Measurements from ENCODE around the gene KIF9.
A peak's percentile ranks its signal among the peaks of the same experiment; 100 is the strongest.
"Not testable (repeated sequence)": the region's sequence is repeated elsewhere in the genome, so short reads cannot be mapped to it uniquely, and the experiment has no call there.

KIF9 gene

GRCh38 chr3:47318916-47319315, 36.3 kb upstream of the KIF9 start:
- TF ChIP-seq, protein P1, sequence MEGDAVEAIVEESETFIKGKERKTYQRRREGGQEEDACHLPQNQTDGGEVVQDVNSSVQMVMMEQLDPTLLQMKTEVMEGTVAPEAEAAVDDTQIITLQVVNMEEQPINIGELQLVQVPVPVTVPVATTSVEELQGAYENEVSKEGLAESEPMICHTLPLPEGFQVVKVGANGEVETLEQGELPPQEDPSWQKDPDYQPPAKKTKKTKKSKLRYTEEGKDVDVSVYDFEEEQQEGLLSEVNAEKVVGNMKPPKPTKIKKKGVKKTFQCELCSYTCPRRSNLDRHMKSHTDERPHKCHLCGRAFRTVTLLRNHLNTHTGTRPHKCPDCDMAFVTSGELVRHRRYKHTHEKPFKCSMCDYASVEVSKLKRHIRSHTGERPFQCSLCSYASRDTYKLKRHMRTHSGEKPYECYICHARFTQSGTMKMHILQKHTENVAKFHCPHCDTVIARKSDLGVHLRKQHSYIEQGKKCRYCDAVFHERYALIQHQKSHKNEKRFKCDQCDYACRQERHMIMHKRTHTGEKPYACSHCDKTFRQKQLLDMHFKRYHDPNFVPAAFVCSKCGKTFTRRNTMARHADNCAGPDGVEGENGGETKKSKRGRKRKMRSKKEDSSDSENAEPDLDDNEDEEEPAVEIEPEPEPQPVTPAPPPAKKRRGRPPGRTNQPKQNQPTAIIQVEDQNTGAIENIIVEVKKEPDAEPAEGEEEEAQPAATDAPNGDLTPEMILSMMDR (IDR thresholded peaks at IDR 0.05; ENCODE audit: poor library complexity, severe bottlenecking) = no peak
- DNase-seq (ENCODE audit: low spot score) (no peak), ATAC-seq (ENCODE audit: low read depth) (no peak)
- Histone ChIP-seq H3K36me3 (ENCODE audit: low read depth) (peaks cover 26% of the 10 kb centered on the region), H3K9me3 (ENCODE audit: severe bottlenecking) (no peaks in the 10 kb centered on the region), H3K27ac (ENCODE audit: poor library complexity, severe bottlenecking) (no peak overlapping the region), H3K27me3 (ENCODE audit: insufficient read depth, poor library complexity, severe bottlenecking) (no peaks in the 10 kb centered on the region), H3K4me3 (ENCODE audit: severe bottlenecking) (no peak overlapping the region), H3K4me1 (ENCODE audit: insufficient read depth, poor library complexity, severe bottlenecking) (peaks cover 6% of the 10 kb centered on the region)

DNA sequence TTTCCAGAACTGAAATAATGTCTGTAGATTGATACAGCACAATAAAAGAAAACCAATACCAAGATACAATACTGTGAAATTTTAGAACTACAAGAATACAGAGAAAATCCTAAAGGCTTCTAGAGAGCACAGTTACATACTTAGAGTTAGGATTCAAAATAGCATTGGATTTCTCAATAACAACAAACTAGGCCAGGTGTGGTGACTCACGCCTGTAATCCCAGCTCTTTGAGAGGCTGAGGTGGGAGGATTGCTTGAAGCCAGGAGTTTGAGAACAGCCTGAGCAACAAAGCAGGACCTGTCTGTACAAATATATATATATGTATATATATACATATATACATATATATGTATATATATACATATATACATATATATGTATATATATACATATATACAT, 33.6 kb upstream of the KIF9 start:
- H3K4me3 ChIP-seq (ENCODE audit: severe bottlenecking); H3K4me1 ChIP-seq (ENCODE audit: insufficient read depth, poor library complexity, severe bottlenecking); H3K36me3 ChIP-seq (ENCODE audit: low read depth); H3K27ac ChIP-seq (ENCODE audit: poor library complexity, severe bottlenecking); DNase-seq (ENCODE audit: low spot score); H3K9me3 ChIP-seq (ENCODE audit: severe bottlenecking); H3K27me3 ChIP-seq (ENCODE audit: insufficient read depth, poor library complexity, severe bottlenecking): not testable (repeated sequence)
- ATAC-seq (ENCODE audit: low read depth) = peak; percentile 79

DNA sequence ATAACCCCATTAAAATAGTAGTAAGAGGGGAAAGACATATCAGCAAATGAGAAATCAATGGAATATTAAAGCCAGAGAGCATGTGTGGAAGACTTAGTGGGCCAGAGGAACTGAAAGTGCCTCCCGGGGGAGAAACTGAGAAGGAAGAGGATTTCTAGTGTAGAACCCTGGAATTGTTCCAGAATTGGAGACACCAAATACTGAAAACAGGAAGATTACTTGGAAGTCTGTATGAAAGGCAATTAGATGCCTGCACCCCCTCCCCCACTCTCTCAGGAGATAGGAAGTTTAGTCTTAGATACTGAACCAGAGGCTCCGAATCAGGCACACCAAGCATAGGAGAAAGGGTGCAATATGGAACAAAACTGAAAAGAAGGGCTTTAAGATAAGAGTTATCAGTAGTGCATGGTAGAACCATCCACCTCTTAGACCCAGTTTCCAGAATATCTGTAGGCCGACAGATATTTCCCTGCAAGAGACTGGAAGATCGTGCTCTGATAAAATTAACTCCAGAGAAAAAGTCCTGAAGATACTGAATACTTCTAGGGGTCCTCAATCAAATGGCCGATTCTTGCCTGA, 32.6 kb upstream of the KIF9 start:
- ATAC-seq (ENCODE audit: low read depth) = no peak
- no peak for DNase-seq (ENCODE audit: low spot score)
- peaks cover 3% of the 10 kb centered on the region for H3K36me3 ChIP-seq (ENCODE audit: low read depth)

GRCh38 chr3:47314056-47314764, 31.6 kb upstream of the KIF9 start:
- DNase-seq (ENCODE audit: low spot score) (no peak), ATAC-seq (ENCODE audit: low read depth) (no peak)
- peaks cover 4% of the 10 kb centered on the region for H3K4me1 ChIP-seq (ENCODE audit: insufficient read depth, poor library complexity, severe bottlenecking)
- H3K9me3 ChIP-seq (ENCODE audit: severe bottlenecking) = no peaks in the 10 kb centered on the region
- TF ChIP-seq, protein P1 (IDR thresholded peaks at IDR 0.05; ENCODE audit: poor library complexity, severe bottlenecking) = no peak
- no peaks in the 10 kb centered on the region for H3K36me3 ChIP-seq (ENCODE audit: low read depth)
- no peak overlapping the region for H3K4me3 ChIP-seq (ENCODE audit: severe bottlenecking)
- no peaks in the 10 kb centered on the region for H3K27me3 ChIP-seq (ENCODE audit: insufficient read depth, poor library complexity, severe bottlenecking)
- no peak overlapping the region for H3K27ac ChIP-seq (ENCODE audit: poor library complexity, severe bottlenecking)

More for the DNA sequence above, 32.6 kb upstream of the KIF9 start:
- H3K9me3 ChIP-seq (ENCODE audit: severe bottlenecking) = no peaks in the 10 kb centered on the region
- peaks cover 4% of the 10 kb centered on the region for H3K4me1 ChIP-seq (ENCODE audit: insufficient read depth, poor library complexity, severe bottlenecking)
- no peak overlapping the region for H3K27ac ChIP-seq (ENCODE audit: poor library complexity, severe bottlenecking)
- no peak overlapping the region for H3K4me3 ChIP-seq (ENCODE audit: severe bottlenecking)
- H3K27me3 ChIP-seq (ENCODE audit: insufficient read depth, poor library complexity, severe bottlenecking) = no peaks in the 10 kb centered on the region
- TF ChIP-seq, protein P1 (IDR thresholded peaks at IDR 0.05; ENCODE audit: poor library complexity, severe bottlenecking) = no peak

DNA sequence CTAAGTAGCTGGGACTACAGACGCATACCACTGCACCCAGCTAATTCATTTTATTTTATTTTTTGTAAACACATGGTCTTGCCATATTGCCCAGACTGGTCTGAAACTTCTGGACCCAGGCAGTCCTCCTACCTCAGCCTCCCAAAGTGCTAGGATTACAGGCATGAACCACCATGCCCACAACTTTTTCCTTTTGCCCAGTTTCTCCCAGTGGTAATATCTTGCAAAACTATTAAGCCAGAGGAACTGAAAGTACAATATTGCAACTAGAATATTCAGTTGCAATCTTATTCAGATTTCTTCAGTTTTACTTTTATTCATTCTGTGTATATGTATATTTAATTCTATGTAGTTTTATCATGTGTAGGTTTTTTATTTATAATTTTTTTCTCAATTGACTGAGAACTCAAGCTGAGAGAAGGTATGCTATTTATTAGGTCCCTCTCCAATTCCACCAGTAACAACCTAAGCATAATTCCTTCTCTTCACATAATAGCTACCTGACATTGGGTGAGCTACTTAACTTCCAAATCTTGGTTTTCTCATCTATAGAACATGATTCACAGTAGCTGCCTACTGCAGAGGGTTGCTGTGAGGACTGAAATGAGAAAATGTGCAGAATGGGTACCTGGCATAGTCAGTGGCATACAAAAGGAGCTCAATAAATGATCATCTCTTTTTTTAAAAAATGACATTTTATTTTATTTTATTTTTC, 30.9 kb upstream of the KIF9 start:
- DNase-seq (ENCODE audit: low spot score) (no peak), ATAC-seq (ENCODE audit: low read depth) (no peak)
- H3K36me3 ChIP-seq (ENCODE audit: low read depth) = no peaks in the 10 kb centered on the region
- TF ChIP-seq, protein P1 (IDR thresholded peaks at IDR 0.05; ENCODE audit: poor library complexity, severe bottlenecking) = no peak
- no peak overlapping the region for H3K4me3 ChIP-seq (ENCODE audit: severe bottlenecking)
- no peak overlapping the region for H3K27ac ChIP-seq (ENCODE audit: poor library complexity, severe bottlenecking)
- no peaks in the 10 kb centered on the region for H3K27me3 ChIP-seq (ENCODE audit: insufficient read depth, poor library complexity, severe bottlenecking)
- peaks cover 4% of the 10 kb centered on the region for H3K4me1 ChIP-seq (ENCODE audit: insufficient read depth, poor library complexity, severe bottlenecking)
- H3K9me3 ChIP-seq (ENCODE audit: severe bottlenecking) = no peaks in the 10 kb centered on the region

All from RWPE2 (cell line).